Fibroblast of gingiva (primary cell): ENCODE measurements around the gene SCN10A.

Experiments
- DNase-seq: peaks from one replicate; pipeline ENCODE4 v3.0.0-alpha.2; 2011; ENCODE audit warnings: low read depth

The SCN10A gene

GRCh38 chr3:38720465-38720864 lies 95.6 kb downstream of the SCN10A start:
- no peak for DNase-seq

- no peak for DNase-seq
Observed at GRCh38 chr3:38717355-38718240, 98.4 kb downstream of the SCN10A start.

- no peak for DNase-seq
Observed at GRCh38 chr3:38713121-38713520, 102.9 kb downstream of the SCN10A start.

GRCh38 chr3:38711321-38711720 lies 104.7 kb downstream of the SCN10A start:
- no peak for DNase-seq

- DNase-seq: no peak
Observed at GRCh38 chr3:38707730-38708129, 108.3 kb downstream of the SCN10A start.

GRCh38 chr3:38706961-38707360 lies 109.1 kb downstream of the SCN10A start:
- no peak for DNase-seq

- no peak for DNase-seq
Observed at GRCh38 chr3:38702231-38702630, 113.8 kb downstream of the SCN10A start.

GRCh38 chr3:38698760-38699159 lies 117.3 kb downstream of the SCN10A start:
- no peak for DNase-seq

GRCh38 chr3:38698061-38698460 lies 118.0 kb downstream of the SCN10A start:
- DNase-seq: no peak

- DNase-seq: no peak
Observed at GRCh38 chr3:38696034-38696433, 120.0 kb downstream of the SCN10A start.

GRCh38 chr3:38690185-38690584 lies 125.8 kb downstream of the SCN10A start:
- no peak for DNase-seq

GRCh38 chr3:38689774-38690173 lies 126.2 kb downstream of the SCN10A start:
- no peak for DNase-seq

GRCh38 chr3:38689346-38689745 lies 126.7 kb downstream of the SCN10A start:
- no peak for DNase-seq

- DNase-seq: no peak
Observed at GRCh38 chr3:38687321-38687720, 128.7 kb downstream of the SCN10A start.

- DNase-seq: no peak
Observed at GRCh38 chr3:38684546-38684945, 131.5 kb downstream of the SCN10A start.

- no peak for DNase-seq
Observed at GRCh38 chr3:38669668-38670067, 146.3 kb downstream of the SCN10A start.

- peak; percentile 7 for DNase-seq
Observed at GRCh38 chr3:38662544-38662943, 153.5 kb downstream of the SCN10A start.

GRCh38 chr3:38658841-38659240 lies 157.2 kb downstream of the SCN10A start:
- no peak for DNase-seq

- DNase-seq: no peak
Observed at GRCh38 chr3:38657369-38657768, 158.6 kb downstream of the SCN10A start.

- DNase-seq: no peak
Observed at GRCh38 chr3:38655708-38656300, 160.2 kb downstream of the SCN10A start.

- no peak for DNase-seq
Observed at GRCh38 chr3:38653685-38654537, 162.1 kb downstream of the SCN10A start.

- no peak for DNase-seq
Observed at GRCh38 chr3:38652934-38653333, 163.1 kb downstream of the SCN10A start.
